Spleen (tissue), 11 donors: ENCODE data around the gene SEL1L. TPM values are rescaled to one million over a fixed set of nuclear protein-coding genes. Genes with fewer than 3 reads are reported as not detected.
"Not testable (repeated sequence)": the region's sequence is repeated elsewhere in the genome, so short reads cannot be mapped to it uniquely, and the experiment has no call there.

Experiments
- DNase-seq: peaks from one replicate; pipeline ENCODE4 v3.0.0-alpha.2; 2020
- H3K27ac ChIP-seq, 8 donors: fragments of 200-600 bp; sonication (generic) in 7 of 8; 1 replicate in 4 of 8; 2 replicates in 4 of 8; pipeline versions ENCODE4 v1.5.0 to v1.8.0; 2016 to 2021; ENCODE audit warnings: inconsistent platforms in 4 of 8, mild to moderate bottlenecking in 4 of 8, moderate library complexity in 1 of 8
- H3K27me3 ChIP-seq, 7 donors: fragments of 200-600 bp; sonication (generic) in 6 of 7; replicated peaks in 1 of 7; 1 replicate in 4 of 7; 2 replicates in 3 of 7; pipeline versions ENCODE4 v1.5.0 to v1.8.0; 2016 to 2021; ENCODE audit warnings: inconsistent platforms in 3 of 7, mild to moderate bottlenecking in 1 of 7
- H3K36me3 ChIP-seq, 6 donors: fragments of 200-600 bp; sonication (generic) in 5 of 6; 1 replicate in 4 of 6; 2 replicates in 2 of 6; pipeline versions ENCODE4 v1.5.0 to v1.8.0; 2016 to 2021; ENCODE audit warnings: inconsistent platforms in 2 of 6
- H3K4me1 ChIP-seq, 6 donors: fragments of 200-600 bp; sonication (generic) in 5 of 6; 1 replicate in 3 of 6; 2 replicates in 3 of 6; pipeline versions ENCODE4 v1.5.0 to v1.8.0; 2016 to 2021; ENCODE audit warnings: inconsistent platforms in 3 of 6
- H3K4me3 ChIP-seq, 8 donors: fragments of 200-600 bp; sonication (generic) in 7 of 8; 1 replicate in 4 of 8; 2 replicates in 4 of 8; pipeline versions ENCODE4 v1.5.0 to v1.8.0; 2016 to 2021; ENCODE audit warnings: inconsistent platforms in 4 of 8, mild to moderate bottlenecking in 4 of 8, moderate library complexity in 2 of 8
- H3K9me3 ChIP-seq, 8 donors: fragments of 200-600 bp; sonication (generic) in 7 of 8; 1 replicate in 4 of 8; 2 replicates in 4 of 8; pipeline versions ENCODE4 v1.5.0 to v1.8.0; 2016 to 2021; ENCODE audit warnings: inconsistent platforms in 4 of 8
- POLR2A ChIP-seq, 3 donors: fragments of 450-650 bp; IDR thresholded peaks; one replicate each; pipeline ENCODE4 v1.5.1; 2017; ENCODE audit warnings: antibody characterized with exemption in 3 of 3, mild to moderate bottlenecking in 1 of 3
- POLR2AphosphoS5 ChIP-seq, 3 donors: sonication (generic); formaldehyde crosslinking; IDR thresholded peaks; one replicate each; pipeline ENCODE4 v1.5.1; 2017; ENCODE audit warnings: antibody characterized with exemption in 3 of 3
- WGBS, 5 donors: extraction: QIAGEN DNeasy Blood & Tissue Kit in 3 of 5; methylation state at CpG; one replicate each; pipeline versions ENCODE4 v1.1.5 to v1.1.7; 2013 to 2018; 5-methylcytosine and 5-hydroxymethylcytosine counted together
- intact Hi-C: fragments of 100-400 bp; cut with DNase I; formaldehyde crosslinking; loops from one replicate; pipeline ENCODE4 v1.15.0; 2023; ENCODE audit warnings: low total_unique reads
- polyA plus RNA-seq, 3 donors: library from polyadenylated mRNA; stranded (reverse); fragments of 200-250 nt; gene quantifications; one replicate each; pipeline ENCODE4 v1.2.1, GENCODE V29; 2013
- total RNA-seq, 7 donors: library from RNA; depleted of rRNA in 3 of 7; stranded (reverse); fragments of >200 nt in 3 of 7; fragmentation: NEBNext Ultra II Directional in 4 of 7; extraction: Animal tissue kit (Norgen Biotek cat#: 25700) in 4 of 7; gene quantifications; one replicate each; pipeline versions ENCODE4 v1.1.0 to v1.2.1, GENCODE V29; 2016 to 2021
- TF ChIP-seq, protein P1 (sequence below), 11 experiments: fragments of 200-600 bp in 7 of 11; fragments of 450-650 bp in 4 of 11; sonication (generic) in 4 of 11; IDR thresholded peaks in 8 of 11; conservative IDR thresholded peaks in 3 of 11; 1 replicate in 7 of 11; 2 replicates in 4 of 11; pipeline versions ENCODE4 v1.4.0 to v1.8.0; 2016 to 2021; ENCODE audit warnings: antibody characterized with exemption in 11 of 11, inconsistent platforms in 4 of 11, mild to moderate bottlenecking in 1 of 11
- donor health status: healthy with polysubstance abuse.
- donor health status: DM: no; HTN: no; CAD: no; lungs with moderate emphysema.
- donor health status: DM: no; HTN: no; CAD: no.
- donor health status: Bipolar disorder and iron deficiency.
- donor health status: healthy.
- donor health status: DM: no; HTN: no; CAD: no.
- donor health status: DM: yes; HTN: yes; CAD: no.

SEL1L gene
- total and polyA plus RNA-seq, 10 donors, result 7.1 to 118 (median 84.3) TPM

DNA sequence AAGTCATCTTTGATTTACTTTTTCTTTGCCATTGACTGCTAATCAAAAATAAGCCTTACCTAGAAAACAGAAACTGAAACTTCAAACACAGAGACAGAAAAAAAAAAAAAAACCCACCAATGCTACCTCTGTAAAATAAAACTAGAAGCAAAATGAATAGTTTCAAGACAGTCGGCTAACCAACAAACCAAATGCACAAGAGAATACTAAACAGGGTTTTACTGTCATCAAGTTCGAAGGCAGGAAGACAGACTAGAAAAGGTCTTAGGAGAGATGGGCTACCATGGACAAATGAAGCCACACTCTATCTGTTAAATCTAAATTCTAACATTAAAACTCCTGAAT is 59.5 kb downstream of the SEL1L start:
- Histone ChIP-seq H3K27ac (peak overlapping the region; percentile 55 to 81 (median 72)), H3K4me3 (peak overlapping the region in 1 of 8 donors; percentile 7), H3K36me3 (peaks cover 0 to 59% (median 28%) of the 10 kb centered on the region in 6 donors), H3K27me3 (no peaks in the 10 kb centered on the region), H3K9me3 (no peaks in the 10 kb centered on the region), H3K4me1 (peaks cover 0 to 48% (median 26%) of the 10 kb centered on the region in 6 donors)
- WGBS, 5 donors, result 13 to 32% (median 19%) methylated on average over 2 of the region's 2 CpGs
- DNase-seq, result no peak
- intact Hi-C loops, result no loop called here
- TF ChIP-seq, protein P1, sequence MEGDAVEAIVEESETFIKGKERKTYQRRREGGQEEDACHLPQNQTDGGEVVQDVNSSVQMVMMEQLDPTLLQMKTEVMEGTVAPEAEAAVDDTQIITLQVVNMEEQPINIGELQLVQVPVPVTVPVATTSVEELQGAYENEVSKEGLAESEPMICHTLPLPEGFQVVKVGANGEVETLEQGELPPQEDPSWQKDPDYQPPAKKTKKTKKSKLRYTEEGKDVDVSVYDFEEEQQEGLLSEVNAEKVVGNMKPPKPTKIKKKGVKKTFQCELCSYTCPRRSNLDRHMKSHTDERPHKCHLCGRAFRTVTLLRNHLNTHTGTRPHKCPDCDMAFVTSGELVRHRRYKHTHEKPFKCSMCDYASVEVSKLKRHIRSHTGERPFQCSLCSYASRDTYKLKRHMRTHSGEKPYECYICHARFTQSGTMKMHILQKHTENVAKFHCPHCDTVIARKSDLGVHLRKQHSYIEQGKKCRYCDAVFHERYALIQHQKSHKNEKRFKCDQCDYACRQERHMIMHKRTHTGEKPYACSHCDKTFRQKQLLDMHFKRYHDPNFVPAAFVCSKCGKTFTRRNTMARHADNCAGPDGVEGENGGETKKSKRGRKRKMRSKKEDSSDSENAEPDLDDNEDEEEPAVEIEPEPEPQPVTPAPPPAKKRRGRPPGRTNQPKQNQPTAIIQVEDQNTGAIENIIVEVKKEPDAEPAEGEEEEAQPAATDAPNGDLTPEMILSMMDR (IDR thresholded peaks at IDR 0.05 in 8 of 11, conservative IDR thresholded peaks at IDR 0.05 in 3 of 11), result no peak
- TF ChIP-seq POLR2AphosphoS5 (IDR thresholded peaks at IDR 0.05) (no peak), POLR2A (IDR thresholded peaks at IDR 0.05) (no peak)

DNA sequence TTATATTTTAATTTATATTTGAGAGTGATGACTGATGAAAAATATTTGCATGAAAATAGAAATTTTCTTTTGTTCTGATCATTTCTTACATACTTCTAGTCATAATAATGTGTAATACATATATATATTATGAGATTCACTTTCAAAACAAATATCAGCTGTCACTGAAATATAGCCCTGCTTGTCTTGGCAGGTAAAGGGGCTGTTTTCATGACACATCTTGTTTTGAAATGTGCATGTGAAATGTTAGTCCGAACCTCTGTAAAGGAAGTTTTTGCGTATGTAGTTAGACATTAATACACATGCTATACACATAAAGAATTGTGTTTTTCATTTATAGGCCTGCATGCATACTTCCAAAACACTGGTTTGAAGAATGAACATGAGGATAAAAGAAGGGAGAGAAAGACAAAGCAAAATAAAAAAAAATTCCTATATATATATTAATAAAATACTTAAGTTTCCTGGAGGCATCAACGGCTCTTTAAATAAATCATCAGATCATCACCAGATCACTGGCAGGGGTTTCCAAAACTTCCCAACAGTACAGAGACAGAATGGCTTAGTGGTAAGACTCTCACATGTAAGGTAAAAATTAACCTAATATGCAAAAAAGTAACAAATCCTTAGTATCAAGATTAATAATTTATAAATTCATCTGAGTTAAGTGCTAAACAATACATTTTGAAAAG is 60.1 kb downstream of the SEL1L start:
- H3K9me3 ChIP-seq, result no peaks in the 10 kb centered on the region
- peaks cover 0 to 48% (median 26%) of the 10 kb centered on the region in 6 donors for H3K4me1 ChIP-seq
- no peak overlapping the region for H3K4me3 ChIP-seq
- H3K27ac ChIP-seq, result peak overlapping the region; percentile 55 to 81 (median 72)
- peaks cover 0 to 53% (median 23%) of the 10 kb centered on the region in 6 donors for H3K36me3 ChIP-seq
- intact Hi-C loops, result no loop called here
- no peak for DNase-seq
- 54 to 63% (median 57%) methylated on average over 3 of the region's 3 CpGs for WGBS, 5 donors
- H3K27me3 ChIP-seq, result no peaks in the 10 kb centered on the region
- TF ChIP-seq, protein P1 (IDR thresholded peaks at IDR 0.05 in 8 of 11, conservative IDR thresholded peaks at IDR 0.05 in 3 of 11), result no peak

DNA sequence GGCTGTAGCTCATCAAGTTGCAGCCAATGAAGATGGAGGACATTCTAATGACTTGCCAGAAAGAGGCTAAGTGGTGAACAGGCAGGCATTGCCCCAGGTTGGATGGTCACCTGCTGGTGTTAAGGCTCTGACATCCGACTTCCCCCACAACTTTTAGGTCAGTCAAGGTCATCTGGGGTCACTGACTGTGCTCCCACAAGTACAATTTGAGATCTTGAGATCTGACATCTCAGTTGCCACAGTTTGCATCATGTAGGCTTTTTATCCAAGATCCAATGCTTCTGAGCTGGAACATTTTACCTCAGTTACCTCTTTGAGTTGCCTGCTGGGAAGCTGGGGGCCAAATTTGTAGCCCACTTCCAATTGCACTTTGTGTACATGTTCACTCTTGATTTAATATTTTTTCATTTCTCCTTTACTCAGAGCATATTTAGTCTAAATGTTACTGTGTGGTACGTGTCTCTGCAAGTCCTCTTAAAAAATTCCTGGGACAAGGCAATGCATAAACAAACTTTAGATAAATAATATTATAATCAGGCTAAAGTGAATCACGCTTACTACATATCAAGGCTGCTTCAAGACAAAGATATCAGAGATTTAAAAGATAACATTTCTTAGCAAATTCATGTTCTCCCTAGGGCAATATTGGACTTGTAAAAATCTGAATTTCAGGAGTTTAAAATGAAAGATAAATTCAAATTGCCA is 61.4 kb downstream of the SEL1L start:
- no peak for DNase-seq
- H3K4me3 ChIP-seq, result no peak overlapping the region
- H3K9me3 ChIP-seq, result no peaks in the 10 kb centered on the region
- peaks cover 0 to 48% (median 26%) of the 10 kb centered on the region in 6 donors for H3K4me1 ChIP-seq
- TF ChIP-seq POLR2AphosphoS5 (IDR thresholded peaks at IDR 0.05) (peak in 1 of 3 donors; percentile 29), POLR2A (IDR thresholded peaks at IDR 0.05) (no peak)
- H3K27me3 ChIP-seq, result no peaks in the 10 kb centered on the region
- peaks cover 0 to 40% (median 13%) of the 10 kb centered on the region in 6 donors for H3K36me3 ChIP-seq
- intact Hi-C loops, result no loop called here
- peak overlapping the region in 2 of 8 donors; percentile 58 to 65 for H3K27ac ChIP-seq
- WGBS, 5 donors, result 87 to 99% (median 93%) methylated on average over 3 of the region's 3 CpGs

DNA sequence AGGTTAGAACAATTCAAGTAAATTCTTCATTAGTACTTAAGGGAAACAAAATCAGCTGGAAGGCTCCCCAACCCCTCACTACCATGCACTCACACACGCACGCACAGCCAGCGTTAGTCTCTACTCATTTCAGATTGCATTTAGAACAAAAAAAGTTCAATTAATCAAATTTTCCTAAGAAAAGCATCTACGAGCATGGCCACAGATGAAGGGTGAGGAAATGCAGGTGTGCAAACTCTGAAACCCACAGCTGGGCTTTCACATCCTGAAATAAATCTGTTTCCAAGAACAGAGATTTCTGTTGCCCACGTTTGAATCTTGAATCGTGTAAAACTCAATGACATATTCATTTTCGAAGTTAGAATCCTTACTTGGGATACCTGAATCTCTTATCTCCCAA is 62.6 kb downstream of the SEL1L start:
- no peak for DNase-seq
- peak overlapping the region in 3 of 8 donors; percentile 46 to 65 (median 58) for H3K27ac ChIP-seq
- TF ChIP-seq POLR2A (IDR thresholded peaks at IDR 0.05) (no peak), POLR2AphosphoS5 (IDR thresholded peaks at IDR 0.05) (no peak)
- TF ChIP-seq, protein P1 (IDR thresholded peaks at IDR 0.05 in 8 of 11, conservative IDR thresholded peaks at IDR 0.05 in 3 of 11), result no peak
- no peaks in the 10 kb centered on the region for H3K27me3 ChIP-seq
- H3K9me3 ChIP-seq, result no peaks in the 10 kb centered on the region
- intact Hi-C loops, result no loop called here
- H3K4me3 ChIP-seq, result no peak overlapping the region
- H3K36me3 ChIP-seq, result peaks cover 0 to 28% (median 2%) of the 10 kb centered on the region in 6 donors
- peaks cover 0 to 48% (median 26%) of the 10 kb centered on the region in 6 donors for H3K4me1 ChIP-seq
- WGBS, 5 donors, result 49 to 61% (median 55%) methylated on average over 7 of the region's 7 CpGs

DNA sequence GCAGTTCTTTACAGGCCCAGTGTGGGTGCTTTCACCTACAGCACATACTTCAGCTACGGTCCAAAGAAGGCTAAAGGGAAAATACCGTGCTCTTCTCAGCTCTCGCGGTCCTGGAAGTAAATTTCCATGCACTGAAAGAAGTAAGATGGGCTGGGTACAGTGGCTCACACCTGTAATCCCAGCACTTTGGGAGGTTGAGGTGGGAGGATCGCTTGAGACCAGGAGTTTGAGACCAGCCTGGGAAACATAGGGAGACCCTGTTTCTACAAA is 63.2 kb downstream of the SEL1L start:
- H3K9me3 ChIP-seq, H3K27me3 ChIP-seq, H3K4me3 ChIP-seq, DNase-seq, intact Hi-C loops: not testable (repeated sequence)
- Histone ChIP-seq H3K36me3 (peaks cover 0 to 22% (median 0%) of the 10 kb centered on the region in 6 donors), H3K27ac (peak overlapping the region in 4 of 8 donors; percentile 28 to 65 (median 52)), H3K4me1 (peaks cover 0 to 47% (median 26%) of the 10 kb centered on the region in 6 donors)
- WGBS, 5 donors, result 71 to 91% (median 86%) methylated on average over 5 of the region's 5 CpGs
